HCT116 (cell line): ENCODE measurements around the gene CTIF.

Experiments used
- ATF3 ChIP-seq: IDR thresholded peaks from 2 replicates; pipeline ENCODE4 v1.6.1; 2012
- CTCF ChIP-seq, 3 experiments: fragments of 200-600 bp in 1 of 3; sonication (generic) in 1 of 3; IDR thresholded peaks in 2 of 3; conservative IDR thresholded peaks in 1 of 3; 2 replicates each; pipeline ENCODE4 v1.5.1; 2012 to 2017; ENCODE audit warnings: low read depth in 2 of 3, low read length in 2 of 3, antibody characterized with exemption in 1 of 3, borderline replicate concordance in 1 of 3, control low read depth in 1 of 3, mild to moderate bottlenecking in 1 of 3, mixed read lengths in 1 of 3, mixed run types in 1 of 3, moderate library complexity in 1 of 3; ENCODE audit not compliant: insufficient read depth in 1 of 3
- MAX ChIP-seq: IDR thresholded peaks from 2 replicates; pipeline ENCODE4 v1.6.1; 2012
- POLR2A ChIP-seq: IDR thresholded peaks from 2 replicates; pipeline ENCODE4 v1.7.0; 2011; ENCODE audit warnings: borderline replicate concordance; ENCODE audit not compliant: insufficient read depth, insufficient read length; ENCODE audit errors: extremely low read depth
- POLR2AphosphoS5 ChIP-seq: IDR thresholded peaks from 2 replicates; pipeline ENCODE4 v1.6.1; 2011; ENCODE audit warnings: mild to moderate bottlenecking, low read depth, low read length, moderate library complexity
- REST ChIP-seq: IDR thresholded peaks from 2 replicates; pipeline ENCODE4 v1.6.1; 2012; ENCODE audit warnings: low read depth
- YY1 ChIP-seq: IDR thresholded peaks from 2 replicates; pipeline ENCODE4 v1.6.1; 2011; ENCODE audit warnings: low read length, low read depth, moderate library complexity, mild to moderate bottlenecking; ENCODE audit not compliant: insufficient replicate concordance; ENCODE audit errors: extremely low read depth

GRCh38 chr18:48721312-48721711 lies 182.5 kb downstream of the CTIF start:
- TF ChIP-seq CTCF (IDR thresholded peaks at IDR 0.05 in 2 of 3, conservative IDR thresholded peaks at IDR 0.05 in 1 of 3; ENCODE audit: borderline replicate concordance in 1 of 3, insufficient read depth in 1 of 3, low read depth in 2 of 3, low read length in 2 of 3) (no peak), MAX (no peak), REST (no peak), YY1 (no peak), POLR2A (no peak), POLR2AphosphoS5 (no peak), ATF3 (no peak)
